SK-N-SH (cell line): ENCODE data around the gene CPB2. TPM values are rescaled to one million over a fixed set of nuclear protein-coding genes. Genes with fewer than 3 reads are reported as not detected.

Experiments used
- CTCF ChIA-PET: fragments of 300-600, 350-600 bp; formaldehyde crosslinking; extraction: SDS; loops from one replicate; lab custom pipeline; 2021; lab: Yijun Ruan, JAX
- POLR2A ChIA-PET: fragments of 350-600 bp; sonication (Branson Sonifier 250); formaldehyde crosslinking; extraction: SDS; loops from one replicate; lab custom pipeline; 2020; ENCODE audit warnings: antibody characterized with exemption, inconsistent platforms; lab: Yijun Ruan, JAX
- DNase-seq: peaks from one replicate; pipeline ENCODE4 v3.0.0; 2012
- H2AFZ ChIP-seq: fragments of 200-600 bp; sonication (generic); 2 replicates; pipeline ENCODE4 v1.8.1; 2016; ENCODE audit warnings: antibody characterized with exemption, mild to moderate bottlenecking, low read depth
- H3F3A ChIP-seq: fragments of 200-600 bp; sonication (generic); replicated peaks from 2 replicates; pipeline ENCODE3; 2016; ENCODE audit warnings: antibody characterized with exemption, mild to moderate bottlenecking; ENCODE audit not compliant: insufficient read depth
- H3K27ac ChIP-seq, 2 experiments: fragments of 200-500 bp in 1 of 2; fragments of 200-600 bp in 1 of 2; sonication (Bioruptor generic) in 1 of 2; sonication (generic), shearing (Covaris generic) in 1 of 2; 2 replicates each; pipeline versions ENCODE4 v1.5.1 to v1.6.1; 2014 to 2016; ENCODE audit warnings: low read depth in 2 of 2, inconsistent platforms in 1 of 2, low read length in 1 of 2, mild to moderate bottlenecking in 1 of 2, mixed read lengths in 1 of 2
- H3K27me3 ChIP-seq: fragments of 200-600 bp; sonication (generic), shearing (Covaris generic); 2 replicates; pipeline ENCODE4 v1.6.1; 2016; ENCODE audit warnings: mixed run types; ENCODE audit not compliant: insufficient read depth
- H3K36me3 ChIP-seq, 2 experiments: fragments of 200-500 bp in 1 of 2; fragments of 200-600 bp in 1 of 2; sonication (Bioruptor generic) in 1 of 2; sonication (generic) in 1 of 2; replicated peaks in 1 of 2; 2 replicates each; pipeline versions ENCODE3 to v1.5.1; 2014 to 2016; ENCODE audit warnings: low read length in 1 of 2, mild to moderate bottlenecking in 1 of 2; ENCODE audit not compliant: insufficient read depth in 2 of 2, control insufficient read depth in 1 of 2
- H3K4me1 ChIP-seq, 2 experiments: fragments of 200-500 bp in 1 of 2; fragments of 200-600 bp in 1 of 2; sonication (Bioruptor generic) in 1 of 2; sonication (generic), shearing (Covaris generic) in 1 of 2; 2 replicates each; pipeline versions ENCODE4 v1.5.1 to v1.6.1; 2014 to 2016; ENCODE audit warnings: low read depth in 1 of 2, low read length in 1 of 2, mixed run types in 1 of 2; ENCODE audit not compliant: insufficient read depth in 2 of 2, control insufficient read depth in 1 of 2
- H3K4me2 ChIP-seq: fragments of 200-600 bp; sonication (generic), shearing (Covaris generic); 2 replicates; pipeline ENCODE4 v1.6.1; 2017; ENCODE audit warnings: mixed run types
- H3K4me3 ChIP-seq, 2 experiments: fragments of 200-500 bp in 1 of 2; fragments of 200-600 bp in 1 of 2; sonication (Bioruptor generic) in 1 of 2; sonication (generic), shearing (Covaris generic) in 1 of 2; 2 replicates each; pipeline versions ENCODE4 v1.5.1 to v1.8.1; 2014 to 2016; ENCODE audit warnings: low read depth in 2 of 2, inconsistent platforms in 1 of 2, low read length in 1 of 2, mild to moderate bottlenecking in 1 of 2, mixed read lengths in 1 of 2, moderate library complexity in 1 of 2
- H3K79me2 ChIP-seq: fragments of 200-600 bp; sonication (generic); 2 replicates; pipeline ENCODE4 v1.8.1; 2017; ENCODE audit warnings: mild to moderate bottlenecking; ENCODE audit not compliant: insufficient read depth
- H3K9ac ChIP-seq: fragments of 200-600 bp; sonication (generic); 2 replicates; pipeline ENCODE4 v1.6.1; 2017; ENCODE audit warnings: mixed run types
- H3K9me2 ChIP-seq: fragments of 200-600 bp; sonication (generic); 2 replicates; pipeline ENCODE4 v1.6.1; 2017; ENCODE audit warnings: mixed run types
- H3K9me3 ChIP-seq: fragments of 200-600 bp; sonication (generic); 2 replicates; pipeline ENCODE4 v1.6.1; 2017; ENCODE audit warnings: mixed run types, mild to moderate bottlenecking, moderate library complexity
- H4K20me1 ChIP-seq: fragments of 200-600 bp; sonication (generic); 2 replicates; pipeline ENCODE4 v1.6.1; 2017; ENCODE audit warnings: mild to moderate bottlenecking, mixed run types; ENCODE audit not compliant: insufficient read depth
- CTCF ChIP-seq: fragments of 200-600 bp; sonication (generic); IDR thresholded peaks from 2 replicates; pipeline ENCODE4 v1.6.1; 2017; ENCODE audit warnings: antibody characterized with exemption, mild to moderate bottlenecking, moderate library complexity
- EZH2phosphoT487 ChIP-seq: fragments of 200-600 bp; sonication (generic); IDR thresholded peaks from 2 replicates; pipeline ENCODE4 v1.6.1; 2017; ENCODE audit warnings: low read depth, mixed run types, mild to moderate bottlenecking, antibody characterized with exemption, moderate library complexity, borderline replicate concordance
- FOSL2 ChIP-seq: IDR thresholded peaks from 2 replicates; pipeline ENCODE4 v1.4.0; 2012; ENCODE audit warnings: low read depth, mild to moderate bottlenecking, moderate library complexity, borderline replicate concordance
- RXRA ChIP-seq: IDR thresholded peaks from 2 replicates; pipeline ENCODE4 v1.4.0; 2012; ENCODE audit warnings: low read depth, mild to moderate bottlenecking, borderline replicate concordance
- SMC3 ChIP-seq: IDR thresholded peaks from 2 replicates; pipeline ENCODE4 v1.6.1; 2012; ENCODE audit warnings: low read depth, low read length, improper control_type of control experiment
- TEAD4 ChIP-seq: IDR thresholded peaks from 2 replicates; pipeline ENCODE4 v1.4.0; 2012; ENCODE audit warnings: mild to moderate bottlenecking, borderline replicate concordance; ENCODE audit not compliant: insufficient read depth
- YY1 ChIP-seq: IDR thresholded peaks from 2 replicates; pipeline ENCODE4 v1.4.0; 2012; ENCODE audit warnings: low read depth, mild to moderate bottlenecking
- WGBS: methylation state at CpG from one replicate; pipeline ENCODE4 v1.1.6; 2017; ENCODE audit warnings: low lambda C conversion rate; 5-methylcytosine and 5-hydroxymethylcytosine counted together
- polyA plus RNA-seq, 3 experiments: library from polyadenylated mRNA; depleted of rRNA; stranded (reverse); fragments of >200 nt; gene quantifications; 2 replicates each; pipeline ENCODE4 v1.2.3, GENCODE V29; 2012
- TF ChIP-seq, protein P1 (sequence below): IDR thresholded peaks from 2 replicates; pipeline ENCODE4 v1.4.0; 2012; ENCODE audit warnings: low read depth, borderline replicate concordance

The CPB2 gene
- polyA plus RNA-seq, 1 of the 3 experiments (the other 2 are of a cell fraction) = not detected

- Histone ChIP-seq H3K9ac (no peak overlapping the region), H3K4me1 (peaks cover 0 to 4% of the 10 kb centered on the region in 2 experiments; a peak in 1 of 4 replicates), H3F3A (no peaks in the 10 kb centered on the region), H3K9me3 (no peaks in the 10 kb centered on the region), H3K4me3 (no peak overlapping the region), H3K4me2 (no peak overlapping the region), H3K79me2 (no peaks in the 10 kb centered on the region), H3K9me2 (no peaks in the 10 kb centered on the region), H4K20me1 (no peaks in the 10 kb centered on the region), H3K36me3 (no peaks in the 10 kb centered on the region), H3K27me3 (no peaks in the 10 kb centered on the region; the same call in 1 of the 2 replicates), H2AFZ (no peak overlapping the region), H3K27ac (no peak overlapping the region)
- DNase-seq = no peak
- POLR2A ChIA-PET = interaction anchor here (0.6 kb wide), 1 partner anchor 19 kb away, joined by 4 read pairs; no protein-coding TSS in a partner anchor
- TF ChIP-seq YY1 = no peak
- CTCF ChIA-PET = no interaction called here
- 57% methylated on average over 8 of the region's 8 CpGs for WGBS
Measured at GRCh38 chr13:46101484-46102254, 3.2 kb downstream of the CPB2 start.

GRCh38 chr13:46101002-46101401 lies 3.8 kb downstream of the CPB2 start:
- H3K27ac ChIP-seq = no peak overlapping the region
- no peaks in the 10 kb centered on the region for H3K9me2 ChIP-seq
- no peaks in the 10 kb centered on the region for H3F3A ChIP-seq
- CTCF ChIA-PET = no interaction called here
- H3K4me2 ChIP-seq = no peak overlapping the region
- H4K20me1 ChIP-seq = no peaks in the 10 kb centered on the region
- POLR2A ChIA-PET = no interaction called here
- peaks cover 0 to 4% of the 10 kb centered on the region in 2 experiments; a peak in 1 of 4 replicates for H3K4me1 ChIP-seq
- no peaks in the 10 kb centered on the region for H3K36me3 ChIP-seq
- TF ChIP-seq FOSL2 (no peak), CTCF (no peak), EZH2phosphoT487 (no peak), SMC3 (no peak), RXRA (no peak), TEAD4 (no peak), YY1 (no peak)
- TF ChIP-seq, protein P1, sequence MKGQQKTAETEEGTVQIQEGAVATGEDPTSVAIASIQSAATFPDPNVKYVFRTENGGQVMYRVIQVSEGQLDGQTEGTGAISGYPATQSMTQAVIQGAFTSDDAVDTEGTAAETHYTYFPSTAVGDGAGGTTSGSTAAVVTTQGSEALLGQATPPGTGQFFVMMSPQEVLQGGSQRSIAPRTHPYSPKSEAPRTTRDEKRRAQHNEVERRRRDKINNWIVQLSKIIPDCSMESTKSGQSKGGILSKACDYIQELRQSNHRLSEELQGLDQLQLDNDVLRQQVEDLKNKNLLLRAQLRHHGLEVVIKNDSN = no peak
- TF ChIP-seq, all 33 proteins: peak for 0
- Histone ChIP-seq H3K4me3 (no peak overlapping the region), H3K27me3 (no peaks in the 10 kb centered on the region; the same call in 1 of the 2 replicates), H3K9me3 (no peaks in the 10 kb centered on the region), H3K79me2 (no peaks in the 10 kb centered on the region), H3K9ac (no peak overlapping the region), H2AFZ (no peak overlapping the region)
- WGBS = 60% methylated on average over 4 of the region's 4 CpGs
- no peak for DNase-seq
